Progenitor cell of endocrine pancreas (in vitro differentiated cells): ENCODE results near the gene MYH1. TPM values are rescaled to one million over a fixed set of nuclear protein-coding genes. Genes with fewer than 3 reads are reported as not detected.

Experiments used
- DNase-seq: peaks from one replicate; pipeline ENCODE4 v3.0.0; 2021; ENCODE audit warnings: low spot score; ENCODE audit not compliant: unreplicated experiment
- H3K27ac Mint-ChIP-seq: 2 replicates; pipeline ENCODE4 v1.8.0; 2021; ENCODE audit warnings: mild to moderate bottlenecking, moderate library complexity, mixed read lengths
- H3K27me3 Mint-ChIP-seq: 2 replicates; pipeline ENCODE4 v1.8.0; 2021; ENCODE audit warnings: mixed read lengths
- H3K36me3 Mint-ChIP-seq: 2 replicates; pipeline ENCODE4 v1.8.0; 2022; ENCODE audit warnings: mixed read lengths; ENCODE audit not compliant: insufficient read depth
- H3K4me1 Mint-ChIP-seq: 2 replicates; pipeline ENCODE4 v1.8.0; 2021; ENCODE audit warnings: low read depth, mixed read lengths
- H3K4me3 Mint-ChIP-seq: 2 replicates; pipeline ENCODE4 v1.8.0; 2021; ENCODE audit warnings: low read depth, mild to moderate bottlenecking, moderate library complexity, mixed read lengths
- H3K9me3 Mint-ChIP-seq: 2 replicates; pipeline ENCODE4 v1.8.0; 2021; ENCODE audit warnings: low read depth, mixed read lengths
- CTCF ChIP-seq: fragments of 200-600 bp; sonication (generic); IDR thresholded peaks from one replicate; pipeline ENCODE4 v1.5.0; 2021; ENCODE audit warnings: antibody characterized with exemption, mild to moderate bottlenecking; ENCODE audit not compliant: unreplicated experiment
- total RNA-seq: library from RNA; stranded (reverse); gene quantifications from 2 replicates; pipeline ENCODE4 v1.2.1, GENCODE V29; 2021

The MYH1 gene
- total RNA-seq, 1 donor from 2014 or later = not detected

GRCh38 chr17:10482252-10482651, 36.1 kb downstream of the MYH1 start:
- H3K4me1 Mint-ChIP-seq = no peaks in the 10 kb centered on the region
- peaks cover 1% of the 10 kb centered on the region for H3K36me3 Mint-ChIP-seq
- H3K27me3 Mint-ChIP-seq = no peaks in the 10 kb centered on the region
- TF ChIP-seq CTCF = no peak
- DNase-seq = no peak
- H3K27ac Mint-ChIP-seq = no peak overlapping the region
- H3K4me3 Mint-ChIP-seq = no peak overlapping the region
- H3K9me3 Mint-ChIP-seq = peaks cover 32% of the 10 kb centered on the region

- H3K4me1 Mint-ChIP-seq = no peaks in the 10 kb centered on the region
- H3K9me3 Mint-ChIP-seq = peaks cover 4% of the 10 kb centered on the region
- H3K4me3 Mint-ChIP-seq = no peak overlapping the region
- no peak for TF ChIP-seq CTCF
- H3K36me3 Mint-ChIP-seq = peaks cover 1% of the 10 kb centered on the region
- no peaks in the 10 kb centered on the region for H3K27me3 Mint-ChIP-seq
- DNase-seq = no peak
- no peak overlapping the region for H3K27ac Mint-ChIP-seq
Measured at GRCh38 chr17:10477701-10478100, 40.6 kb downstream of the MYH1 start.

DNA sequence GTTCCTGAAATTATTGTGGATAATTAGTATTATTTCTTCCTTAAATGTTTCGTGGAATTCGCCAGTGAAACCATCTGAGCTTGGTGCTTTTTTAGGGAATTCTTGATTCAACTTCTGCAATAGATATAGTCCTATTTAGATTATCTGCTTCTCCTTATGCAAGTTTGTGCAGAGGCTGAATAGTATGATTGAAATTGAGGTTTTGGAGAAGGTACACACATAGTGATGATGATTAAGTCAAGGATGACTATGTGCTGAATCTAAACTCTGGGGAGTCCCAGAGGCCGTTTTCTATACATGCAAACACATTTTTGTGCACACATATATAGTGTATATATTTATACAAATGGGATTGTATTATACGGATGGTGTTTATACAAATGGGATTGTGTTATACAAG, 43.8 kb downstream of the MYH1 start:
- Mint-ChIP-seq H3K4me1 (no peaks in the 10 kb centered on the region), H3K36me3 (no peaks in the 10 kb centered on the region), H3K9me3 (no peaks in the 10 kb centered on the region), H3K27me3 (peaks cover 4% of the 10 kb centered on the region), H3K27ac (no peak overlapping the region), H3K4me3 (no peak overlapping the region)
- no peak for DNase-seq
- no peak for TF ChIP-seq CTCF

GRCh38 chr17:10471858-10472257, 46.5 kb downstream of the MYH1 start:
- Mint-ChIP-seq H3K36me3 (no peaks in the 10 kb centered on the region), H3K27ac (no peak overlapping the region), H3K9me3 (no peaks in the 10 kb centered on the region), H3K27me3 (peaks cover 12% of the 10 kb centered on the region), H3K4me3 (no peak overlapping the region), H3K4me1 (no peaks in the 10 kb centered on the region)
- no peak for DNase-seq
- no peak for TF ChIP-seq CTCF

DNA sequence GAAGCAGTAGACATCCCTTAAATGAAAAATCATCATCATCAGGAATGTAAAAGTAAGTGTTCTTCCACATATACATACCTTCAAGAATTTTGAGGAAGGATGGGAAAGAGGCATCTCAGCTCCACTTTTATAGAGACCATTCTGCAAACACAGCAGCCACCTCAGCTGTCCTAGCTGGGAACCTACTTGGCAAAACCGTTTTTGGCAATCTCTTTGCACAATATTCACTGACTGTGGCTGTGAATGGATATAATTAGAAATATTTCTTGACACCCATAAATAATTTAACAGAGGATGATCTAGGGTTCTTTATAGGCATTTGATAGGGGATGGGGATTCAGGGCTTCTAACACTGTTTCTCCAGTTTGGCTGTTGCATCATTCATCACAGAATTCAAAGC, 48.9 kb downstream of the MYH1 start, which contains the start of gene MYH4:
Gene MYH4, minus strand, starts transcription at position 101 of the 400 bp plus-strand sequence. CDS start 2,814 bp downstream, outside the sequence.
- peaks cover 26% of the 10 kb centered on the region for H3K27me3 Mint-ChIP-seq
- TF ChIP-seq CTCF = no peak
- no peaks in the 10 kb centered on the region for H3K4me1 Mint-ChIP-seq
- H3K9me3 Mint-ChIP-seq = peaks cover 3% of the 10 kb centered on the region
- H3K27ac Mint-ChIP-seq = no peak within 1 kb of the TSS
- H3K36me3 Mint-ChIP-seq = no peaks in the 10 kb centered on the region
- H3K4me3 Mint-ChIP-seq = no peak within 1 kb of the TSS
- no peak for DNase-seq
